Measurements from ENCODE around the gene UCHL3. TPM values are rescaled to one million over a fixed set of nuclear protein-coding genes. Genes with fewer than 3 reads are reported as not detected.

Gene UCHL3
- total RNA-seq, 1 donor from 2014 or later, result 23.2 TPM

GRCh38 chr13:75645141-75645540, 95.5 kb downstream of the UCHL3 start:
- no peak for DNase-seq
- Histone ChIP-seq H3K9me3 (replicated peaks) (no peaks in the 10 kb centered on the region), H3K36me3 (no peaks in the 10 kb centered on the region), H3K4me3 (no peak overlapping the region), H3K27me3 (ENCODE audit: low read depth) (no peaks in the 10 kb centered on the region), H3K4me1 (no peaks in the 10 kb centered on the region), H3K27ac (replicated peaks) (no peak overlapping the region)
- intact Hi-C loops (cut with micrococcal nuclease), result no loop called here
- TF ChIP-seq CTCF (IDR thresholded peaks at IDR 0.05; ENCODE audit: borderline replicate concordance), result no peak

- DNase-seq, result no peak
- Histone ChIP-seq H3K36me3 (no peaks in the 10 kb centered on the region), H3K27me3 (ENCODE audit: low read depth) (no peaks in the 10 kb centered on the region), H3K4me3 (no peak overlapping the region), H3K4me1 (no peaks in the 10 kb centered on the region), H3K27ac (replicated peaks) (no peak overlapping the region), H3K9me3 (replicated peaks) (no peaks in the 10 kb centered on the region)
- intact Hi-C loops (cut with micrococcal nuclease), result no loop called here
- no peak for TF ChIP-seq CTCF (IDR thresholded peaks at IDR 0.05; ENCODE audit: borderline replicate concordance)
Measured at GRCh38 chr13:75647126-75647784, 97.7 kb downstream of the UCHL3 start.

GRCh38 chr13:75648446-75648845, 98.9 kb downstream of the UCHL3 start:
- TF ChIP-seq CTCF (IDR thresholded peaks at IDR 0.05; ENCODE audit: borderline replicate concordance), result no peak
- H3K27ac ChIP-seq (replicated peaks), result no peak overlapping the region
- no peak overlapping the region for H3K4me3 ChIP-seq
- H3K36me3 ChIP-seq, result no peaks in the 10 kb centered on the region
- no peaks in the 10 kb centered on the region for H3K4me1 ChIP-seq
- no peaks in the 10 kb centered on the region for H3K9me3 ChIP-seq (replicated peaks)
- no peaks in the 10 kb centered on the region for H3K27me3 ChIP-seq (ENCODE audit: low read depth)
- DNase-seq, result no peak
- intact Hi-C loops (cut with micrococcal nuclease), result no loop called here

GRCh38 chr13:75651013-75651412, 101.4 kb downstream of the UCHL3 start:
- Histone ChIP-seq H3K4me1 (no peaks in the 10 kb centered on the region), H3K4me3 (no peak overlapping the region), H3K36me3 (no peaks in the 10 kb centered on the region), H3K9me3 (replicated peaks) (no peaks in the 10 kb centered on the region), H3K27ac (replicated peaks) (no peak overlapping the region), H3K27me3 (ENCODE audit: low read depth) (no peaks in the 10 kb centered on the region)
- no peak for DNase-seq
- intact Hi-C loops (cut with micrococcal nuclease), result no loop called here
- TF ChIP-seq CTCF (IDR thresholded peaks at IDR 0.05; ENCODE audit: borderline replicate concordance), result no peak

- no peaks in the 10 kb centered on the region for H3K9me3 ChIP-seq (replicated peaks)
- H3K36me3 ChIP-seq, result no peaks in the 10 kb centered on the region
- no peak for TF ChIP-seq CTCF (IDR thresholded peaks at IDR 0.05; ENCODE audit: borderline replicate concordance)
- H3K27ac ChIP-seq (replicated peaks), result no peak overlapping the region
- no peaks in the 10 kb centered on the region for H3K4me1 ChIP-seq
- H3K4me3 ChIP-seq, result no peak overlapping the region
- intact Hi-C loops (cut with micrococcal nuclease), result no loop called here
- DNase-seq, result no peak
- H3K27me3 ChIP-seq (ENCODE audit: low read depth), result no peaks in the 10 kb centered on the region
Measured at GRCh38 chr13:75652726-75653125, 103.1 kb downstream of the UCHL3 start.

Other genes starting within 250 kb of the UCHL3 start
- 97.5 TPM for gene TBC1D4, start 67.6 kb upstream of the UCHL3 start, total RNA-seq
- 145 TPM for gene COMMD6, start 11.9 kb upstream of the UCHL3 start, total RNA-seq
- 446 TPM for gene LMO7, start 86.5 kb downstream of the UCHL3 start, total RNA-seq